Mammary epithelial cell (primary cell): ENCODE measurements around the gene OLFM3.

Source experiments
- EZH2 ChIP-seq: IDR thresholded peaks from 2 replicates; pipeline ENCODE4 v1.6.1; 2012; ENCODE audit warnings: low read length, inconsistent platforms, borderline replicate concordance
- TF ChIP-seq, protein P1 (sequence below), 2 donors: IDR thresholded peaks in 1 of 2; conservative IDR thresholded peaks in 1 of 2; 2 replicates each; pipeline ENCODE4 v1.5.1; 2011 to 2012; ENCODE audit warnings: inconsistent platforms in 2 of 2, low read length in 2 of 2, mild to moderate bottlenecking in 2 of 2, control low read depth in 1 of 2, low read depth in 1 of 2; ENCODE audit not compliant: insufficient read depth in 1 of 2; ENCODE audit errors: extremely low read depth in 1 of 2

GRCh38 chr1:101873672-101874071 is 123.1 kb downstream of the OLFM3 start:
- no peak for TF ChIP-seq EZH2
- TF ChIP-seq, protein P1, sequence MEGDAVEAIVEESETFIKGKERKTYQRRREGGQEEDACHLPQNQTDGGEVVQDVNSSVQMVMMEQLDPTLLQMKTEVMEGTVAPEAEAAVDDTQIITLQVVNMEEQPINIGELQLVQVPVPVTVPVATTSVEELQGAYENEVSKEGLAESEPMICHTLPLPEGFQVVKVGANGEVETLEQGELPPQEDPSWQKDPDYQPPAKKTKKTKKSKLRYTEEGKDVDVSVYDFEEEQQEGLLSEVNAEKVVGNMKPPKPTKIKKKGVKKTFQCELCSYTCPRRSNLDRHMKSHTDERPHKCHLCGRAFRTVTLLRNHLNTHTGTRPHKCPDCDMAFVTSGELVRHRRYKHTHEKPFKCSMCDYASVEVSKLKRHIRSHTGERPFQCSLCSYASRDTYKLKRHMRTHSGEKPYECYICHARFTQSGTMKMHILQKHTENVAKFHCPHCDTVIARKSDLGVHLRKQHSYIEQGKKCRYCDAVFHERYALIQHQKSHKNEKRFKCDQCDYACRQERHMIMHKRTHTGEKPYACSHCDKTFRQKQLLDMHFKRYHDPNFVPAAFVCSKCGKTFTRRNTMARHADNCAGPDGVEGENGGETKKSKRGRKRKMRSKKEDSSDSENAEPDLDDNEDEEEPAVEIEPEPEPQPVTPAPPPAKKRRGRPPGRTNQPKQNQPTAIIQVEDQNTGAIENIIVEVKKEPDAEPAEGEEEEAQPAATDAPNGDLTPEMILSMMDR (conservative IDR thresholded peaks at IDR 0.05 in 1 of 2, IDR thresholded peaks at IDR 0.05 in 1 of 2; ENCODE audit: extremely low read depth in 1 of 2, insufficient read depth in 1 of 2, low read depth in 1 of 2, low read length in 2 of 2) = no peak
